Brain pericyte (primary cell): ENCODE measurements around the gene ADCY1.

Experiments used
- DNase-seq: peaks from one replicate; pipeline ENCODE4 v3.0.0-alpha.2; 2012; ENCODE audit warnings: low read depth, low spot score

Gene ADCY1

DNA sequence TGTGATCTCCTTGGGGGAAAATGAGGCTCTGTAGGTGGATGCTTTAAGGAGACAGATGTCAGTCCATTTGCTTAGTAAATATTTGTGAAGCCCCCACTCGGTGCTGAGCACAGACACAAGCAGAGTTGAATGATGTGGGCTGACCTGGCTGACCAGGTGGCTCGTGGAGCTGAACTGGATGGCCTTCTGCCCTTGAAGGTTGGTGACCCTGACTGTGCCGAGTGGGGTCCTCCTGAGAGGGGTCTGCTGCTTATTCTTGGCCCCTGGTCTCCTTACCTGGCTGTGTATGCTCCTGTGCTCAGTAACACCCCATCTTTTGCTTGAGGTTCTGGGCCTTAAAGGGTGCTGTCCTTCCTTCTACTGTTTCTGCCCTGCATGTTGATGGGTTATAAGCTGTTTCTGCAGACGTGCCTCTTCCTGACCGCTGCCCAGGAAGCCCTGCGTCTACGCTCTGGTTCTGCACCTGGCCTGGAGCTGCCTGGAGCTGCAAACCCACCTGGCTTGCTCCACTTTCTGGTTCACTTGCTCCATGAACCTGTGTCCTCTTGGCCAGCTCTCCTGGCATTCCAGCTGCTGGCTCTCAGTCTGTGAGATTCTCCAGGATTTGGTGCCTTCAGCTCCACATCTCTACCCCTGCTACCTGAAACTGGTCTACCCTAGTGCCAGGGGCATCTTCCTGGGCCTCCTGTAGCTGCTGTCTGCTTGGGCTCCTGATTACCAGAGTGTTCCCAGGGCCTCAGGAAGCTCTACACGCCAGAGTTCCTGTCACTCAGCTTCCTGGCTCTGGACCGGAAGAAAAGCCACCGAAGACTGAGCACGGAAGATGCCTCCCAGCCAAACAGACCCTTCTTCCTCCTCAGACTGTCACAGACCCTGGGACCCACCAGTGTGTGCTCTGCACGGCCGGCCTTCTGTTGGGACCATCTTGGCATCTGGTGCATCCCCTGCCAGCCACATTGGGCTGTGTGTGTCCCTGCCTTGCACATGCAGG is 76.5 kb downstream of the ADCY1 start:
- DNase-seq = no peak

DNA sequence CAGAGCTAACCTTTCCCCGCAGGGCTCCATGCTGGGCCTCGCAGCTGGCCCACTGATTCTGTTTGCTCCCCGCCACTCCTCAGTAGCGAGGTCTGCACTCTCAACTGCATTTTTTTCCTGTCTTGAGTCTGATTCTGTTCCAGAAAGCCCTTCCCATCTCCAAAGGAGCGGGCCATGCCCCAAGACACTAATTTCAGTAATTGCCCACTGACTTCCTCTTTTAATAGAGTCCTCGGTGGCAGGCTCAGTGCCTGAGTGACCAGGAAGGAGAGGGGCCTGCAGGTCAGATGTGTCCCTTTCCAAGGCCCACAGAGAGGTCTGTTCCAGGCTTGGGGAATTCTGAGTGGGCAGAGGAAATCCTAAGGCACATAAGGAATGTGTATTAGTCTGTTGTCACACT is 77.4 kb downstream of the ADCY1 start:
- DNase-seq = no peak

DNA sequence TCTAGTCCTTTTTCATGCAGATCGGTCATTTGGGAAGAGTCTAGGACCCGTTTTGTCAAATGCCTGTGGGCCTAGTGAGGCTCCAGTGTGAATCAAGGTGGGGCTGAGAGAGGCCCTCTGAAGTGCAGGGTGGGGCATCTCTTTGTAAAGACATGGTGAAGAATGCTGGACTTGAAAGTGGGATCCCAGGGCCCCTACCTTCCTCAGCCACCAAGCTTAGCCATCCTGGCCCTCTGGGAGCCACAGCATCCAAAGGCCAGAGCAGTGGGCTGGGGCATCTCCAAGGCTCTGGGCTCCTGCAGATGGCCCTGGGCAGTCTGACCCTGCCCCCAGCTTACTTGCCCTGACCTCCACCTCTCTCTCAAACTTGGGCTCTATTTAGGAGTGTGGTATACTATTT is 78.5 kb downstream of the ADCY1 start:
- no peak for DNase-seq

DNA sequence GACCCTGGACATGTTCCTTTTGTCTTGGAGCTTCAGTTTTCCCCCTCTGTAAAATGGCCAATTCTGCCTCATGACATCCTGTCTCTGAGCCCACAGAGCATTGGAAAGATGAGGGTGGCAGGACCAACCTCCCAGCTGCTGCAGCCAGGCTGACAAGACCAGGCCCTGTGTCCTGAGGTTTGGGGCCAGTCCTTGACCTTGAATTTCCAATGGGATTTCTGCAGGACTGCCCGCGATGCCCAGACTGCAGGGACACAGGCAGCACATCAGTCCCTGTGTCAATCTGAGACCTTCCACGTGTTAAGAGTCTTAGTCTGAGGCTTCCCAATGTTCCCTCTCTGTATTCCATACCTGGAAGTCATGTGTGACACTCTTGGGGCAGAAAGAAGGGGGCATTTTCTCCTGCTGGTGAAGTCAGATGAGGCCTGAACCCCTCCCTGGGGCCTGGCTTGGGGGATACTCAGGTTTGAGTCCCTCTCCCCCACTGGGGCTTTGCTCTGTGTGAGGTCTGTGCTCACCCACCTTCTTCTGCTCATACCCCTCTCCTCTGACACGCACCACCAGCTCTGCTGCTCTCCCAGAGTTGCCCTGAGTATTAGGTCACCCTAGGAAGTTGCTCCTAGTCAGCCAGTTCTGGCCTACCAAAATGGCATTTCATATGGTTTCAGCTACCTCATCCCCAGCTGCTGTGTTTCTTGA is 79.2 kb downstream of the ADCY1 start:
- DNase-seq = no peak

DNA sequence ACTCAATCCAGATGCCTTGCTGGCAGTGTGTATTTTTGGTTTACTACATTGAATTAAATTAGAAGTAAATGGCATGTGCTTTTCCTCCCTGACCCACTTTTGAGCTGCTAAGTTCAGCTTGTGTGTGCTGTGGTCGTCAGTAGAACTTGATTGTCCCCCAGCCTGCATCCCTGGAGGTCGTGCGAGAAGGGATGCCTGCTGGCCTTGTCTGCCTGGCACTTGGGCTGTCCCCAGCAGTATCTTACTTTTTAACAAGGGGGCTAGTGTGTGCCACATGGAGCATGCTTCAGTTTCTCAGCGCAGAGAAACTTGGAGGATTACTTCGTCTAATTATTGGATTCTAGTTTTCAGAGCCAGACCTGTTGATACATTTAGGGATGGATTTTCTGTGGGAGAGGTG is 80.2 kb downstream of the ADCY1 start:
- DNase-seq = no peak

DNA sequence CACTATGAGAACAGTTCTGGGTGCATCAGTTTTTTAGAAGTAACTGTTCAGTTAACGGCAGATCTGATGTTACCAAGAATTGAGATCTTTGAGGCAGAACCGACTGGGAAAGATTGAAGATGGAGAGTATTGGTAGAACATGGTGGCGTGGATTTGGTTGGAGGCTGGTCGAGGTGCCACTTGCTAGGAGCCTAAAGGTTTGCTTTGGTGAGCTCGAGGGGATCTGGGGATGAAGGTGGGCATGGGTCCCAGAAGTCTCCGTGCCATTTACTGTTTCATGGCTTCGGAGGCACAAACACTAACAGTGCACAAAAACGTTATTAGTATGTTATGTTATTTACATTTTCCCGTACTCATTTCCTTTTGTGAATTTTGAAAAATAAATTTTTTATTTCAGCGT is 81.4 kb downstream of the ADCY1 start:
- no peak for DNase-seq

DNA sequence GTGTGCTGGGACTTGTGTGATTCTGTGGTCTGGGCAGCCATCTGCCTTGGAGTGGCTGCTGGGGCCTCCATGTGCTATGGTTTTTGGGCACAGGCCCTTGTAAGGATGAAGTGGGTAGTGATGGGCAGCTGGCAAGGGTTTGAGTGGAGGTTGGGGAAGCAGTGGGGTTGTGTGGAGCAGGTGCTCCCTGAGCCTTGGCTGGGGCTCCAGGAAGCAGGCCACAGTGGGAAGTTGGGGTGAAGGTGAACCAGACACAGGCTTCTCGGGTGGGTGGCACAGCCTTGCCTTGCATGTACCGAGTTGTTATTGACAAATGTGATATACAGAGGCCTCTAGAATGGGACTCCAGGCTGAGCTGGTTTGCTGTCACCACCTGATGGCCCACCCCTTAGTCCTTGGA is 82.3 kb downstream of the ADCY1 start:
- no peak for DNase-seq

DNA sequence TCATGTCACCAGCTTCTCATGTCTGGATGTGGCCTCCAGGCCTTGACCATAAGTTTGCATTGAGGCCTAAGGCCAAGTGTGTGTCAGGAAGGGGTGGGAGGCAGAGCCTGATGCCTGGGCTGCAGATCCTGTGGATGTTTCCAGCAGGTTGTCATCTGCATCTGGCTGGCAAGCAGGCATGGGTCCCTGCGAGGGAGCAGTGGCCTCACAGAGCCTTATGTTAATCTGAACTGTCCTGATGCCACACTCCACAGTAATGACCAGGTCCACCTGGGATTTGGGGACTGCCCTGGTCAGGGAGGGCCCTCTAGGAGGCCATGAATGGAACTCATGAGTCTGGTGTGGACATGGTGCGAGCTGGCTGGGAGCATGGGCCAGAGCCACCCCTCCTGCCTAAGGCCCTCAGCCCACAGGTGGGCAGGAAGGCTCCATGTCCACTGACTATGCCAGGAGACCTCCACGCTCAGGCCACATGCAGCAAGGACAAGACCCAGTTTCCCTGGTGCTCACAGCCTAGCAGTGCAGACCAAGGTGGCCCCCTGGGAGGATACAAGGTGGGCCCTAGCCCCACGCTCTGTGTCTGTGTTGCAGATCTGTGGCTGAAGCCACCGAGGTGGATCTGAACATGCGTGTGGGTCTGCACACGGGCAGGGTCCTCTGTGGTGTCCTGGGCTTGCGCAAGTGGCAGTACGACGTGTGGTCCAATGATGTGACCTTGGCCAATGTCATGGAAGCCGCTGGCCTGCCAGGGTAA is 83.1 kb downstream of the ADCY1 start:
- no peak for DNase-seq

DNA sequence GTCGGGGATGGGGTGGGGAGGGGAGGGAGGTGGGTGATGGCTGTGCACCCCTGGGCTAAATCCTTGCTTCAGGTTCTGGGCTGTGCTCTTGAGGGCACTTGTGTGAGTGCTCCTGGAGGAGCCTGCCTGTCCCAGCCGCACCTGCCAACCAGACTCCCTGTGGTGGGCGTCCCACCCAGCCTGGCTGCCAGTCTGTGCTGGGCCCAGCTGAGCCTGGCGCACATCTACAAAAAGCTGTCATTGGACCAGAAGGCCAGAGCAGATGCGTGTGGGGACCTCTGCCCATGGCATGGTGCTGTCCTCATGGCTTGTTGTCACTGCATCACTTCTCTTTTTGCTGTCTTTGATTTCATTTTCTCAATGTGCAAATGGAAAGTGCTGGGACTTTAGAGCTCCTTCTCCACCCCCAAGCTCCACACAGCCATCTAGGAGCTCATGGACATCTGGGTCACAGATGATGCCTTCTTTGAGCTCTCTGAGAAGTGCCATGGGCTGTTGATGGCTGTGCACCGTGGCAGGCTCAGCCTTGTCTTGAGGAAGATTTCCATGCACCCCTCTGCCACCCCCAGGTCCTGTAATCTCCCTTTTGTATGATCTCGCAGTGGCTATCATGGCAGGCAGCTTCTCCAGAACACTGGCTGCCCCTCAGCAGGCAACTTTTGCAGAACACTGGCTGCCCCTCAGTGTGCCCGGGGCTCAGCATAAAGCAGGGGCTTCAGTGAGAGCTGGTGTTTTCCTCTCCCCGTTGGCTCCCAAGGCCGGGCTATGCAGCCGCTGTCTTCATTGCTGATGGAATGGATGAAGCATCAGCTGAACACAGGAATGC is 83.9 kb downstream of the ADCY1 start:
- DNase-seq = no peak

DNA sequence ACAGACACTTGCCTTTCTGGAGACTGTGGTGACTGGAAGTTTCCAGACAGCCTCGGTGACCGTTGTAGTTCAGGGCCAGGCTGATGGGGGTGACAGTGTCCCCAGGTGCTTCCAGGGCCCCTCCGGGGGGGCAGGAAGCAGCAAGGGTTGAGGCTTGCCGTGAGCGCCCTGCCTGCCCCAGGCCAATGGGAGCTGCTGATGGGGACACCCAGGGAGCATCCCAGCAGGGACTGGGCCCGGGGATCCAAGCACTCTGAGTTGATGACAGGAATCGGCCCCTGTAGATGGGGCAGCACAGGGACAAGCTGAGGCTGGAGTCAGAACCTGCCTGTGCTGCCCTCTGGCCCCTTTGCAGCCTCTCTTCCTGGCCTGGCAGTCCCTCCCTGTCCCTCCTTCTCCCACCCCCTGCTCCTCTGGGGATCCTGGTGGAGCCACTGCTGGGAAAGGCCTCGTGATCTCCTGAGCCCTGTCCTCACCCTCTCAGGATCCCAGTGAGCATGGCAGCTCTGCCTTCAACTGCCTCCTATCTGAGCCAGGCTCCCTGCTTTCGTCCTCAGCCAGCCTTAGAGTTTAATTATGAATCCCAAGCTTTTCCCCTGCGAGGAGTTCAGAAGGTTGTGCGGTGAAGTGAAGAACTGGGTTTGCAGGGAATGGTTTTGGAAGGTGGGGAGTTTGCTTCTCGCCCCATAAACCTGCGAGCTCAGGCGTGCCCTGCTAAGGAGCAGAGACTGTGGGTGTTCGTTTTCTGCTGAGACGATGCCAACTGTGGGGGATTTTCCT is 84.7 kb downstream of the ADCY1 start:
- DNase-seq = no peak

DNA sequence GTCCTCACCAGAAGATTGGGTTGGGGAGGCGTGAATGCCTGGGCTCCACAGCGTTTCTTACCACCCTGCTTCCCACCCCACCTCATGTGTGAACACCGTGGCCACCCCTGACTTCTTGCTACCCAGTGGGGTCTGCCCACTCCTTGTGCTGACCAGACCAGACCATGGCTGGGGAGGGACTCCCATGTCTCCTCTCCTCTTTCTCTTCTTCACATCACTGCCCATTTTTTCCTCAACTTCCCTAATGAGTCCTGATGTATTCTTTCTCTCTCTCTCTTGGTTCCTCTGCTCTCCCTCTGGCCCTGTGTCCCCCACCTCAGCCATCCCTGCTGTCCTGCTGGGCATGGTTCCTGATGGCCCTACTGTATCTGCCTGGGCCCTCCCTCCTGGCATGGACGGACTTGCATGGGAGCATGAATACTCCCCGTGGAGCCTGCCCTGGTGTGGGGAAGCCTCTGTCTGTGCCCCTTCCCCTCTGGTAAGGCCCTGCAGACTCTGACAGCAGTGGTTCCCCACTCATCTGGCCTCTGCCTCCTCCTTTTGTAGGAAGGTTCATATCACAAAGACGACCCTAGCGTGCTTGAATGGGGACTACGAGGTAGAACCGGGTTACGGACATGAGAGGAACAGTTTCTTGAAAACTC is 85.5 kb downstream of the ADCY1 start:
- DNase-seq = no peak

DNA sequence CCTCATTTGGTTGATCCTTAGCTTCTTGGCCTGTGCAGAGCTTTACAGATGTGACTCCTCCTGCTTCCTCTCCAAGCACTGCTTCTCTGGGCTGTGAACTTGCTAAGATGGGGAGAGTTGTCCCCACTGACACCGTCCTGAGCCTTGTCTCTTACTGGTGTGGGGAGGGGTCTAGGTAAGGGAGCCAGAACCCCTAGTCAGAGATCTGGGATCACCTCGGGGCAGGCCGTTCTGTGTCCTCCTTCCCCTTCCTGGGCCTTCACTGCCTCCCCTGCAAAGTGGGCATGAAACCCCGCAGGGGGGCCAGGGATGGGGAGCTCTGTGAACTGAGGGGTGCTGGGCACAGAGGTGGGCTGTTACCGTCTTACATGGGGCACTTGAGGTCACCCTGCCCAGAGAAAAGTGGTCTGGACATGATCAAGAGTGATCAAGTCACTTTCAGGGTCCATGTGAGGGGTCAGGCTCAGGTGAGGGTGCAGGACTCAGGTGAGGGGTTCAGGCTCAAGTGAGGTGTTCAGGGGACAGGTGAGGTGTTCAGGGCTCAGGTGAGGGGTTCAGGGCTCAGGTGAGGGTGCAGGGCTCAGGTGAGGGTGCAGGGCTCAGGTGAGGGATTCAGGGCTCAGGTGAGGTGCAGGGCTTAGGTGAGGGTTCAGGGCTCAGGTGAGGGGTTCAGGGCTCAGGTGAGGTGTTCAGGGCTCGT is 86.2 kb downstream of the ADCY1 start:
- no peak for DNase-seq

DNA sequence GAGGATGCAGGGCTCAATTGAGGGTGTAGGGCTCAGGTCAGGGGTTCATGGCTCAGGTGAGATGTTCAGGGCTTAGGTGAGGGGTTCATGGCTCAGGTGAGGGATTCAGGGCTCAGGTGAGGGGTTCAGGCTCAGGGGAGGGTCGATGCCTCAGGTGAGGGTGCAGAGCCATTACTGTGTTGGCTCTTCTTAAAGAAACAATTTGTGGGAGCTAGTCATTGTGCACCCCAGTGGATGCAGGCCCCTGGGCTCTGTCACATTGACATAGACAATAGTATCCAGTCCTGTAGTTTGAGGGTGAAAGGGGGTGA is 86.7 kb downstream of the ADCY1 start:
- no peak for DNase-seq

DNA sequence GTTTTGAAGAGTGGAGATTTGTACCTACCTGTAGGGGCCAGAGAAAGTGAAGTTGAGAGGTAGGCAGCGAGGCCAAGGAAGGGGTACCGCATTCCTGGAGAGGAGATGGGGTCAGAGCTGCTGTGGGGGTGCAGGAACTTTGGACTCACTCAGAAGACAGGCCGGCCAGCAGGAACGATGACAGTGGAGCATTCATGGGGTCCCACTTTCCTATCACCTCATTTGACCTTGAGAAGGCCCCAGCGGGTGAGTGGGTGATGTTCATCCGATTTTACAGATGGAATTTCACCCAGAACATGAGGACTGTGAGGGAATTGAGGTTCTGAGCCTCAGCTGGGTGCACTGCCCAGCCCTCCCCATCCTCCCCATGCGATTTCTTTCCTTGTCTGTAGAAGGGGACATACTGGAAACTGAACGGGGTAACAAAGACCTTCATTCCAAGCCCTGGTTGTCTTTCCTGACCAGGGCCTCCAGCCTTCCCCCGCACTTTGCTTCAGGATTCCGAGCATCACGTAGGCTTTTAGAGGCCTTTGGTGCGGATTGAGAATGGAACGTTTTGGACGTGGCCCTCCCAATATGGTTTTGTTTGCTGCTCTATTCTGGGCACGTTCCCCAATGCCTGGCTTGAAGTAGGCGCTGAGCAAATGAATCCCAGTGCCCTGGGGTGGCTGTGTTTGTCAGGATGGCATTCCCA is 87.3 kb downstream of the ADCY1 start:
- DNase-seq = no peak

DNA sequence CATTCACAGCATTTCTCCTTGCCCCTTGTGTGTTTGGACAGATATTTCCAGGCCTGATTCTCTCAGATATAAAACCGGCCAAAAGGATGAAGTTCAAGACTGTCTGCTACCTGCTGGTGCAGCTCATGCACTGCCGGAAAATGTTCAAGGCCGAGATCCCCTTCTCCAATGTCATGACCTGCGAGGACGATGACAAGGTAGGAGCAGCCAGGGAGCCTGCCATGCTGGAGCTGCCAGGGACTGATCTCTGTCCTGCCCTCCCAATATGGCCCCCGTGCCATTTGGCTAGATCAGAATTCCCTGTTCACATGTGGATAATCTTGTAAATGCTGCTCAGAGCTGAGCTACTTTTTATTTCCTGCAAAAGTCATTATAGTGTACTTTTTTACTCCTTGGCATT is 87.8 kb downstream of the ADCY1 start:
- no peak for DNase-seq

DNA sequence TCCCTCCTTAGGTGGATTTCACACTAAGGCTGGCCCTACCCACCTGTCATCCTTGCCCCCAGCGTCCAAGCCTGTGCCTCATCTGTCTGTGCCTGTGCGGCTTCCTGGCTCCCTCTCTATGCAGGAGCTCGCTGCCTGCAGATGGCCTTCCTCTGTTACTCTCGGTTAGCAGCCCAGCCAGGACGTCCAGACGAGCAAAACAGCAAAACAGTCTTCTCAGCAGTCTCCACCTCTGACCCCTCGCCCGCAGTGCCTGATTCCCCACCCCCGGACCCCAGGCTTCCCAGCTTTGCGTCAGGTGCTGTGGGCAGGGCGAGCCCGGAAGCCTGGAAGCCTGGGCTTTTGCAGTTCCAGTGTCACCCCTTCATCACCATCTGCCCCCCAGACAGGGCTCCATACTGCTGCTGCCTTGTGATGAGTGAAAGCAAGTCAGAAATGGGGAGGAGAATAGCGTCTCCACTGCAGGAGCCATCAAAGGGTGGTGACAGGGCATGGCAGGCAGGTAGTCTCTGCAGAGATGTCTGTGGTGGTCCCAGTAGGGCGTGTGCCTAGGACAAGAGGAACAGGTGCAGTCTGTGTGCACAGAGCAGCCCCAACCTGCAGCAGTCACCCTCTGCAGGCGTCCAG is 88.5 kb downstream of the ADCY1 start:
- DNase-seq = no peak

DNA sequence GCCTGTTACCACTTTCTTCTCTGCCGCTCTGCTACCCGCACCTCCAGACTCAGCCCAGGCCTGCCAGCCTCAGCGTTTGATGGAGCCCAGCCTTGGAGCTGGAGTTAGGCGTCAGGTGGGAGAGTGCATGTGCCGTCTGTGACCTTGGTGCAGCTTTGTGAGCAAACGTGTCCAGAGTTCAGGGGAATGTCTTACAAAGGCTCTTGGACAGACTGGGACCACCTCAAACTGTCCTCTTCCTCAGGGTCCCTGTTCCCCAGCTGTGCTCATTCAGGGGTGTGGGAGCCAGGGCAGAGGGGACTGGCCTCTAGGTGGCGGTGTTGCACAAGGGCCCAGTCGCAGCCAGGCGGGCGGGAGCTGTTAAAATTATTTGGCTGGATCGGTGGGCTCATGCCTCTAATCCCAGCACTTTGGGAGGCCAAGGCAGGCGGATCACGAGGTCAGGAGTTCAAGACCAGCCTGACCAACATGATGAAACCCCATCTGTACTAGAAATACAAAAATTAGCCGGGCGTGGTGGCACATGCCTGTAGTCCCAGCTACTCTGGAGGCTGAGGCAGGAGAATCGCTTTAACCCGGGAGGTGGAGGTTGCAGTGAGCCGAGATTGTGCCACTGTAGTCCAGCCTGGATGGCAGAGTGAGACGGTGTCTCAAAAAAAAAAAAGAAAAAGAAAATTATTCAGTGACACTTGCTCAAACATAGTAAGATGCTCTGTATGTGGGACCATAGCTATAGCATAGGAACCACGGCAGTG is 89.2 kb downstream of the ADCY1 start:
- DNase-seq = no peak
